GM12878 (cell line): Measurements from ENCODE around the gene ZCCHC4. TPM values are rescaled to one million over a fixed set of nuclear protein-coding genes. Genes with fewer than 3 reads are reported as not detected.

Experiments used
- BMI1 ChIP-seq: fragments of 450-650 bp; IDR thresholded peaks from 2 replicates; pipeline ENCODE4 v1.6.1; 2016; ENCODE audit warnings: mild to moderate bottlenecking, moderate library complexity, borderline replicate concordance
- CREM ChIP-seq: IDR thresholded peaks from 2 replicates; pipeline ENCODE4 v1.6.1; 2014; ENCODE audit warnings: antibody characterized with exemption, low read depth
- CTCF ChIP-seq, 3 experiments: IDR thresholded peaks in 2 of 3; conservative IDR thresholded peaks in 1 of 3; 2 replicates each; pipeline ENCODE4 v1.5.1; 2011; ENCODE audit warnings: low read depth in 3 of 3, low read length in 3 of 3, mild to moderate bottlenecking in 3 of 3, control low read depth in 2 of 3, moderate library complexity in 2 of 3, inconsistent platforms in 1 of 3, mixed read lengths in 1 of 3; ENCODE audit not compliant: control insufficient read depth in 2 of 3, insufficient read depth in 1 of 3; ENCODE audit errors: extremely low read depth in 1 of 3
- JUNB ChIP-seq: IDR thresholded peaks from 2 replicates; pipeline ENCODE4 v1.6.1; 2016; ENCODE audit warnings: antibody characterized with exemption, mild to moderate bottlenecking
- MXI1 ChIP-seq: fragments of 150-350 bp; IDR thresholded peaks from 2 replicates; pipeline ENCODE4 v1.6.1; 2011; ENCODE audit warnings: low read depth, mild to moderate bottlenecking, inconsistent platforms, low read length, improper control_type of control experiment
- RAD21 ChIP-seq: IDR thresholded peaks from 2 replicates; pipeline ENCODE4 v1.6.1; 2011; ENCODE audit warnings: mild to moderate bottlenecking, low read depth, low read length, moderate library complexity; ENCODE audit not compliant: insufficient read depth
- RAD51 ChIP-seq: fragments of 450-650 bp; IDR thresholded peaks from 2 replicates; pipeline ENCODE4 v1.6.1; 2016; ENCODE audit warnings: moderate library complexity, mild to moderate bottlenecking, inconsistent platforms
- SIN3A ChIP-seq: IDR thresholded peaks from 2 replicates; pipeline ENCODE4 v1.6.1; 2012; ENCODE audit warnings: low read depth, low read length, improper control_type of control experiment
- SMARCA5 ChIP-seq: fragments of 450-650 bp; IDR thresholded peaks from 2 replicates; pipeline ENCODE4 v1.6.1; 2017; ENCODE audit warnings: mild to moderate bottlenecking
- SMC3 ChIP-seq: IDR thresholded peaks from 2 replicates; pipeline ENCODE4 v1.6.1; 2011; ENCODE audit warnings: low read length, improper control_type of control experiment, borderline replicate concordance
- STAT3 ChIP-seq: IDR thresholded peaks from 2 replicates; pipeline ENCODE4 v1.6.1; 2011; ENCODE audit warnings: low read depth, low read length, improper control_type of control experiment
- TARDBP ChIP-seq: IDR thresholded peaks from 2 replicates; pipeline ENCODE4 v1.6.1; 2016; ENCODE audit warnings: borderline replicate concordance
- ZBED1 ChIP-seq: IDR thresholded peaks from 2 replicates; pipeline ENCODE4 v1.6.1; 2016; ENCODE audit warnings: borderline replicate concordance
- ZNF274 ChIP-seq: IDR thresholded peaks from one replicate; pipeline ENCODE4 v1.8.0; 2011; ENCODE audit not compliant: insufficient read length, insufficient read depth
- polyA plus RNA-seq, 11 experiments: library from polyadenylated mRNA; depleted of rRNA in 4 of 11; unstranded in 6 of 11; stranded (reverse) in 5 of 11; fragments of >200 nt; fragmentation: Nextera tagmentation in 4 of 11; fragmentation: Illumina TruSeq in 1 of 11; extraction: Ambion mirVana in 4 of 11; extraction: Trizol in 1 of 11; gene quantifications; 1 replicate in 1 of 11; 2 replicates in 10 of 11; pipeline versions ENCODE4 v1.2.1 to v1.2.3, GENCODE V29; 2011 to 2016; ENCODE audit warnings: inconsistent platforms in 2 of 11, missing spikeins in 2 of 11, low read depth in 1 of 11
- total RNA-seq, 4 experiments: library from RNA; depleted of rRNA in 3 of 4; stranded (reverse); fragments of >200 nt in 3 of 4; fragmentation: Illumina TruSeq in 1 of 4; extraction: Trizol in 1 of 4; gene quantifications; 2 replicates each; pipeline versions ENCODE4 v1.2.1 to v1.2.3, GENCODE V29; 2013 to 2021
- TF ChIP-seq, protein P1 (sequence below): IDR thresholded peaks from 2 replicates; pipeline ENCODE4 v1.6.1; 2011; ENCODE audit warnings: low read depth, mild to moderate bottlenecking, low read length, moderate library complexity, borderline replicate concordance; ENCODE audit errors: extremely low read depth
- TF ChIP-seq, protein P2 (sequence below): IDR thresholded peaks from 2 replicates; pipeline ENCODE4 v1.6.1; 2012; ENCODE audit warnings: low read depth, low read length, improper control_type of control experiment

The ZCCHC4 gene
- total and polyA plus RNA-seq, 10 of the 15 experiments (the other 5 are each of a cell fraction or from before 2014, with no cell fraction given) = 3.2 to 17.7 (median 12.7) TPM

DNA sequence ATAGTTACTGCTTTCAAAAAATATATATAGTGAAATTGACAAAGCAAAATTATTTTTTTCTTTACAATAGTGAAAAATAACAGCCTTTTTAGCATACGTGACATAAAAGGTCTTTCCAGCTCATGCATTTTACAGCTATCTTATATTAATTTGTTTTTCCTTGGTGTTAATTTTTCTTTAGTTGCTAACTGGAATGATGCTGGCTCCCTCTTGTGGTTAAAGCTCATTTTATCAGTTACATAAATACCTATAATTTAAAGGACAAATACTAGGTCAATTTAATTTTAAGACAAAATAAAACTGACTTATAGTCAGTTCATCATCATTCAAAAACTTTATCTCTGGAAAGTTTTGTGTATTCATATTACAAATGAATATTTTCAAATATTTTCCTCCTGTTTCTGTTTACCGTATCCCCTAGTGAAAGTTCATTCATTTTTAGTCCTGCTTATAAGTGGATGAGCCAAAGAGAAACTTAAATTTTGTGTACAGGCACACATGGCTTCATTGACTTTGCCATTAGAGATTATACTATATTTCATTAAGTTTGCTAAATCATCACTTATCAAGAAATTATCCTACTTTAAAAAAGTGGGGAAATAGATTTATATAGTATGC lies 54.5 kb downstream of the ZCCHC4 start (continued):
- TF ChIP-seq TARDBP (no peak), MXI1 (no peak), CREM (no peak), CTCF (IDR thresholded peaks at IDR 0.05 in 2 of 3, conservative IDR thresholded peaks at IDR 0.05 in 1 of 3; ENCODE audit: control insufficient read depth in 2 of 3, extremely low read depth in 1 of 3, insufficient read depth in 1 of 3, low read depth in 3 of 3, low read length in 3 of 3) (peak in 2 of 3 experiments; percentile 22 to 46; a peak in 4 of 6 replicates), BMI1 (no peak), SMC3 (peak; percentile 45; the same call in 1 of the 2 replicates), SMARCA5 (no peak), SIN3A (no peak), JUNB (no peak), ZNF274 (no peak), STAT3 (no peak), RAD51 (no peak), ZBED1 (no peak), RAD21 (peak; percentile 80)
- TF ChIP-seq, protein P1, sequence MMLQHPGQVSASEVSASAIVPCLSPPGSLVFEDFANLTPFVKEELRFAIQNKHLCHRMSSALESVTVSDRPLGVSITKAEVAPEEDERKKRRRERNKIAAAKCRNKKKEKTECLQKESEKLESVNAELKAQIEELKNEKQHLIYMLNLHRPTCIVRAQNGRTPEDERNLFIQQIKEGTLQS = no peak
- TF ChIP-seq, protein P2, sequence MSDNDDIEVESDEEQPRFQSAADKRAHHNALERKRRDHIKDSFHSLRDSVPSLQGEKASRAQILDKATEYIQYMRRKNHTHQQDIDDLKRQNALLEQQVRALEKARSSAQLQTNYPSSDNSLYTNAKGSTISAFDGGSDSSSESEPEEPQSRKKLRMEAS = no peak
- TF ChIP-seq, all 136 proteins: peak for 3
